ENCODE measurements around the gene RPS17.
A peak's percentile ranks its signal among the peaks of the same experiment; 100 is the strongest.

The RPS17 gene

DNA sequence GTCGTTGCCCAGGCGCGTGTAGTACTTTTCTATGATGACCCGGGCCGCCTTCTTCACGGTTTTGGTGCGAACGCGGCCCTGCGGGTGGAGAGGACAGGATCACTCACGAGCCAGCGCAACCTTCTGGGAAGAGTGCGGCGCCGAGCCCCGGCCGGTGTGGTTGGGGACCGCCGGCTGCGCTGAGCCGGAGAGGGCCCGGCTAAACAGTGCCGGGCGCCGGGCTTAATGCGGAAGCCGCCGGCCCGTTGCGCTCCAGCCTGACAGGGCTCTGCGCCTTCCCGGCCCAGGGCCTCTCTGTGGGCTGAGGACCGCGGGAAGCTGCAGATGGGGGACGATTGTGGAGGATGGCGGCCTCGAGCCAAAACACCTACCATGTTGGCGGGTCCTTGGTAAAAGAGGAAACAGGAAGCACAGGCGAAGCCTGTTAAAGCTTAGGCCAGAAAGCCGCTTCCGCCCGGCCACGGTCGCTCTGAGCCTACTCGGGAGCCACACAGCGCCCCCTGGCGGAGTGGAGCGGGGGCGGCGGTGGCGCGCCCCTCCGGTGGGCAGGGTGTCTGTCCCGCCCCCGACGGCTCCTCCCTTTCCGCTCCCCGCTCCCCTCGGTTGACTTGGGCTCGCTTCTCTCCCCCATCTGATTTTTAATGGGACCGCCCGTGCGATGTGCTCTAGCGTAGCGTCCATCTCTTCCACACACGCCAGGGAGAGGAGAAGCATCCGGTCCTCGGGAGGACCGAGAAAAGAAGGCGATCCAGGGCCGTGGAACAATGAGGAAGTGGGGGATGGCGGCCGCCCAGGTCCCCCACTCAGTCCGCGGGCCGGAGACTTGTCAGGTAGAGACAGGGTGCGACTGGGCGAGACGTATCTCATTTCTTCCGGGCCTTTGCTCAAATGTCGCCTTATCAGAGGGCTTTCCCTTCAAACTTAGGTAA is at the start of gene RPS17:
RPS17 (minus strand) TSS at position 403 of the 929 bp plus-strand sequence; CDS start at position 374, 29 bp downstream.
- DNase-seq (ENCODE audit: low spot score), result peak; percentile 94

DNA sequence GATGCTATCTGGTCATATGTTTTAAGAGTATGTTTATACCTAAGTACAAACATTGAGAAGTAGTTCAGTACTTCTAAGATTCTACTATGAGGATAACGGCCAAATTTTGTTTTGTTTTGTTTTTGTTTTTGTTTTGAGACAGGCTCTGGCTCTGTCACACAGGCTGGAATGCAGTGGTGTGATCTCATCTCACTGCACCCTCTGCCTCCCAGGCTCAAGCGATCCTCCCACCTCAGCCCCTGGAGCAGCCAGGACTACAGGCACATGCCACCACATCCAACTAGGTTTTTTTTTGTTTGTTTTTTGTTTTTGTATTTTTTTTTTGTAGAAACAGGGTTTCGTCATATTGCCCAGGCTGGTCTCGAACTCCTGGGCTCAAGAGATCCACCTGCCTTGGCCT is 47.5 kb upstream of the RPS17 start:
- DNase-seq (ENCODE audit: low spot score), result no peak

DNA sequence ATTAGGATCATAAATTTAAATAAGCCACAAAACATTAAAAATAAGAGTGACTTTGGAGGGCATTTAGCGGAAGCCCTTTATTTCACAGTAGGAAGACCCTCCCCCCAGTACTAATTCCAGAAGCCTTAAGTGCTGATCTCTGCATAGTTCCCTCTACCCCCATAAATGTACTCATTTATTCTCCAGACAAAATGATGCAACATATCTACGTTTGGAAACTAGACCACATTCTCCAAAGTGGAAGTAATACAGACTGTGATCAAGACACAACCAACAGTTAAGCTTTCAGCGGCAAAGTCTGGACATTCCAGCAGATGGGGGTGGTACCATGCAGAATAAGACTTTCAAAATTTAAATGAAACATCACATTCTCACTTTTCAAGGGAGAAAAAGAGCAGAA is 44.8 kb upstream of the RPS17 start:
- no peak for DNase-seq (ENCODE audit: low spot score)

DNA sequence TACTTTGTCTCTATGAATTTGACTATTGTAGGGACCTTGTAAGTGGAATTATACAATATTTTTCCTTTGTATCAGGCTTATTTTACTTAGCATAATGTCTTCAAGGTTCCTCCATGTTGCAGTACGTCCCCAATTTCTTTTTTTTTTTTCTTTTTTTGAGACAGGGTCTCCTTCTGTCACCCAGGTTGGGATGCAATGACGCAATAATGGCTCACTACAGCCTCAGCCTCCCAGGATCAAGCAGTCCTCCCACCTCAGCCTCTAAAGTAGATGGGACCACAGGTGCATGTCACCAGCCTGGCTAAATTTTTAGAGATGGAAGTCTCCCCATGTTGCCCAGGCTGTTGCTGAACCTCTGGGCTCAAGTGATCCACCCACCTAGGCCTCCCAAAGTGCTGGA is 40.5 kb upstream of the RPS17 start:
- no peak for DNase-seq (ENCODE audit: low spot score)

DNA sequence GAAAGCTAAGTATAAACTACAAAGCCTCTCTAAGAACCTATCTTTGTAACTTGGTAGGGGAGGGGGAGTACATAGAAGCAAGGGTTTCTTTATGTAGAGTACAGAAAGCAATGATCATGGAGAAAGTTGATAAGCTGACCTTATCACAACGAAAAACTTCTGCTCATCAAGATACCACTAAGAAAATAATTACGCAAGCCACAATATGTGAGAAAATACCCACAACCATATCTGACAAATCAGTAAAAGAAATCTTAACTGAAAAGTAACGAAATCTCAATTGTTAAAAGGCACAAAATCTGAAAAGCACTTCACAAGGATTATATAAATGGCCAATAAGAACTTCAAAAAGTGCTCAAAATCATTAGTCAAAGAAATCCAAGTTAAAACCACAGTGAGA is 35.1 kb upstream of the RPS17 start:
- no peak for DNase-seq (ENCODE audit: low spot score)

DNA sequence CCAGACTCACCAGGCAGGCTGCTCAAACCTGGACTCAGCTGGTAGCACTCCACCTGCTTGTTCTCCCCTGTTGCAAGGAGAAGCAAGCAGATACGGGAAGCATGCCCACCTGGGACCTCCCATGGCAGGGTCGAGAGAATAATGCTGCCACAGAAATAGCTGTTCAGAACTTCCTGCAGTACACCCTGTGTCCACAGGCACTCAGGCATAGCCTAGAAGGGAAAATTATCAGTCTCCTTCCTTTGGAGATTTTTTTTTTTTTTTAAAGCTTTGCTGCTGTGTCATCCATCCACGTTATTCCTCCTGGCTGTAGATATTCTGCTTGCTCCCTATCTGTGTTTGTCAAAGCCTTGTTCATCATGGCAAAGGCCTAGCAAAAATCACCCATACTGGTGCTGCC is 32.7 kb upstream of the RPS17 start:
- DNase-seq (ENCODE audit: low spot score), result no peak

DNA sequence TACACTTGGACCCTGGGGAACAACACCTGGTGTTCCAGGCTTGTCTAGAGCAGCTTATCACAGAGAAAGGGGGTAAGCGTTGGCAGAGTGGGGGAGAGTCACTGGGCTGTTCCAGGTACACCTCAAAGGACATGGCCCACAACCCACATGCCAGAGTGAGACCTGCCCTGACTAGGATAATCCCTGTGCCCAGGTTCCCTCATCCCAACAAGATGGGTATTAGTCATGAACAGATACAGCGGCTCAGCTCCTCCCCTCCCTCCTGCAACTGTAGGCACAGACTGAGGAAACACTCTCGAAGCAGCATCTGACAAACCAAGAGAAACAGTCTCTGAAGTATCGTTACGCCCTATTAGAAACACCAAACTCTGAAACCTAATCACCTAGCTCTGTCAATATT is 32.1 kb upstream of the RPS17 start:
- DNase-seq (ENCODE audit: low spot score), result peak; percentile 28

DNA sequence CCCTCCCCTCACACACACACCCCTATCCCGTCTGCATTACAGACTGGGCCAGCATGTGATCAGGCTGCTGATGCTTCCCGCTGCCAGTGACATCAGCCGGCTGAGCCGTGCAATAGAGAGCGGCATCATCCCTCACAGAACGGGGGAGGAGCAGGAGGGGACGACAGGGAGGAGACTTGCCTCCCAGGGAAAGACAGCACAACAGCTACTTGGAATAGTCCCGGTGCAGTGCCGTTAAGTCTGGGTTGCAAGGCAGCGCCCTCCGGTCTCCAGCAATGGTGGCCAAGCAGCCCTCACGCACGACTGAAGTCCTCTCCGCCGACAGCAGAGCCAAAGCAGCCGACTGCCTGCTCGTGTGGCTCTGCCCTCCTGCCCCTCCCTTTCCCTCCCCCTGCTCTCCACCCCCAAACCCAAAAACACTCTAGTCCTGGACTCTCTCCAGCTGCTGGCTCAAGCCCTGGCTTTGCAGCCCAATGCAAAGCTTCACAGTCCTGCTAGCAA is 31.5 kb upstream of the RPS17 start:
- DNase-seq (ENCODE audit: low spot score), result peak; percentile 88

DNA sequence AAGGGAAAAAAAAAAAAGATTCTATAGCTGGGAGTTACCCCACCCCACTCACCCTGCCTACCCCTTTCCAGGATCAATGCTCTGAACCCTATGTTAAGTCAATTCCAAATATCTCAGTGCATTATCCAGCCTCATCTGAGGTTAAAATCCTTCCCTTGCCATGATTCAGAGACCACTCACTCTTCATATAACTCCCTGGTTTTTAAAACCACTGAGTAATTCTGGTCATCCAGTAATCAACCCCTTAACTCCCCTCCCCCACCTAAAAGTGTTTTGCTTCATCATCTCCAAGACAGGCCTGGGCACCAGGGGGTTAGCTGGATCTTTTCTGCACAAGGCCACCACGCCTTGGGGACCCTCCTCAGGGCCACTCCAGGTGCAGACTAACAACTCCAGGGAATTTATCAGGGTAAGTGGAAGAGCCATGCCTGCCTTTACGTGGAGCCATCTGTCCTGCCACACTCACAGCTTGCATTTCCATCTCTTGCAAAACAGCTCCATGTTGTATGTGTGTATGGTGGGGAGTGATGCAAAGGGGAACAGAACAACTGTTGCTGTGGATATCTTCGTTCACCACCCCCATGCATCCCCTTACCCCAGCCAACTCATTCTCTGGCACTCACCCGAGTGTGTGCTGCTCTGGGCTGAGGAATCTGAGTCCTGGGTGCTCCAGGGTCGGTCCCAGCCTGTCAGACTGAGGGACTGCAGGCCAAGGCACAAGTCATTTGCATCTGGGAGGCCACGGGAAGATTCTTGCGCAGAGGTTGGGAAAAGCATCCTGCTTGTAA is 30.7 kb upstream of the RPS17 start:
- DNase-seq (ENCODE audit: low spot score), result no peak

DNA sequence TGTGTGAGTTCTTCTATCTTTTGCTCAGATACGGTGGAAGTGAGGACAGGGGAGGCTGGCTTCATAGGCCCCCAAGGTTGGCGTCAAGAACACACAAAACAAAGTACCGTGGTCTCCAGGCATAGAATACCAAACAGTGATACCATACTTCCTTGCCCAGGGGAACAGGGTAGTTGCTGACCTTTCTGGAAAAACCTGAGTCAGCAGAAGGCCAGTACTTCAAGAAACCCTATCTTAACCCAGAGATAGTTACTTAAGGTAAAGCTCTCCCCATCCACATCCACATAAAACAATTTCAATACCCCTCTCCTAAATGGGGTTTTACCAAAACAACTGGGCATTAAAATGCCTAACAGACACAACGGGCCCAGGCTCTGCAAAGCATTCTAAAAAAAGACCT is 29.6 kb upstream of the RPS17 start:
- no peak for DNase-seq (ENCODE audit: low spot score)

DNA sequence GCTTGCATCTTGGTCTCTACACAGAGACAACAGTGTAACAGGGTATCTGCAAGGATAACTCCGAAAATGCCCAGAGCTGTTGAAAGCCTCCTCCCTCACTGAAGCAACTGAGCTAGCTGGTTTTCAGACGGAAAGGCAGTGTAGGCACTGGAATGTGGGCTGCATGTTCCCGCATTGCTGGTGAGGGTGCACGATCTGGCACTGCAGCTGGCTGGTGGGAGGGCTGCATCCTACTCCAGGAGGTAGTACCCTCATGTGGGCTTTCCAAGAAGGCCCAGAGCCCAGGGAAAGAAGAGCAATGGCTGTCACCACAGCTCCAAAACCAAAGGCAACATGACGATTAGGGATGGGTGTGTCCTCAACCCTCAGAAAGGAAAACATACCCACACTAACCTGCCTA is 28.7 kb upstream of the RPS17 start:
- DNase-seq (ENCODE audit: low spot score), result no peak

DNA sequence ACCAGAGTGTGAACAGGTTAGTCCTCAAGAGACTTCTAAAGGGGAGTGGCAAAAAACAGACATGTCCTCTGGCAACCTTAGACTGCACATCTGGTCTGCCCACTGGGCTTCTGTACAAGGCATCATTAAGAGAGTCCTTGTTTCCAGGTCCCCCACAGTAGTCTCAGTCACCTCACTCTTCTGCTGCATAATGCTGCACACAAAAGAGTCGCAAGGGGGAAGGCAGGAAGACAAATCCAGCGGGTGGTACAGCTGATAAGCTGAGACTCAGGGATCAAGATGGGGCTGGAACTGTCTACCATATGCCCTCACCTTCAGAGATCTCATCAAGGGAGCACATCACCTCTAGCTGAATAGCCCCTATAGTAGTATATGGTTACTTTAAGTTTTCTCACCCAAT is 27.4 kb upstream of the RPS17 start:
- no peak for DNase-seq (ENCODE audit: low spot score)

DNA sequence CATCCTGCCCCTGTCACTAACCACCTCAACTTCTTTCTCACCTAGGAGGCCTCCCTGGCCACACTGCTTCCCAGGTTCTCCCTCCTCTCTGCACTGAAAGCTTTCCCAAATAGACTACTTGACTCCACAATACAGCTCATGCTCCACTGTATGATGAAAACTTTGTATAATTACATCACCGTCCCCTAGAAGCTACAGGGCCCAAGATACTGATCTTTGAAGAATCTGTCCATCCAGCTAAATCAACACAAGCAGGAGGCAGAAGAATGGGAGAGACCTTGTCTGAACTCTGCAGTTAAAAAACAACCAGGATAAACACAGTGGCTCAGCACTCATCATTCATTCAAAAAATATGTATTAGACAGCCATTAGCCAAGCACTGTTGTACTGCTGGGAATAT is 26.4 kb upstream of the RPS17 start:
- no peak for DNase-seq (ENCODE audit: low spot score)

DNA sequence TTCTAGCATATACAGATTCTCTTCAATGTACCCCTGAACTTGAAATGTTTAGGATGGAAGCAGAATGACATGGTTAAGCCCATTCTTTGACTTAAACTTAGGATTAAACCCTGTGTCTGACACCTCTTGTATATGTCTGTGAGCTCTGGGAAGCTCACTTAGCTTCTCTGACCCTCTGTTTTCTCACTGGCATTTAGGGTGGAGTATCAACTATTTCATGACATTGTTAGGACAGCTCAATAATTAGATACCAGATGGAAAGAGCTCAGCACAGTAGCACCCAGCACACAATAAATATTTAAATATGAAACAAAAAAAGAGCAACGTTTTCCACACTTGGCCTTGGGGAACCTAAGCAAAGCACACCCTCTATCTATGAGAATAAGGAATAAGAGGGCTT is 18.2 kb upstream of the RPS17 start:
- DNase-seq (ENCODE audit: low spot score), result no peak

DNA sequence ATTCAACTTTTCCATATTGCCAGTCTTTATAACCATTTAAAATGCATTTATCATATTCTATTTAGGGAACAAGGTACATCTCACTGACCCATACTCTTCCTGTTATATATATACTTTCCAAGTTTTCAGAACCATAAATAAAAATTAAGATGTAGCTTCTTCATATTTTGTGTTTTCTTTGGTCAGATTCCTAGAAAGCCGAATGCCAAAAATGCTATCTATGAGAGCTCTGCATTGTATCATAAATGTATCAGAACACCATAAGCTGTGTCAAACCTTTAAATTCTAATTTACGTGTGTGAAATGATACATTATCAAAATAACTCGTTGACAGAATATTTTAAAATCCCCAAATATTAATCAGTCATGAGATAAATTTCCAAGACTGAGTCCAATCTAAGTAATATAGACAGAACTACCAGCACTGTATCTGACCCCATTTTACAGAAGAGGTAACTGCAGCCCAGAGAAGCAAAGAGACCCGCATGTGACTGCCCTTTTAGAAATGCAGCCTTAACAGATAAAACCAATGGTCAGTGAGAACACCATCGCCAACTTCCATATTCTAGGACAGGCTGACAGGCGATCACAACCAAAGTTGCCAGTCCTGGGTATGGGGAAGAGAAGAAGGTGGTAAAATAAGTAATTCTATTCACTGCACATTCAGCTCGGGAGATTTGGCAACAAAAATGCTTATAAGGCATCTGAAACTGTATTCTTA is 16.2 kb upstream of the RPS17 start:
- no peak for DNase-seq (ENCODE audit: low spot score)

DNA sequence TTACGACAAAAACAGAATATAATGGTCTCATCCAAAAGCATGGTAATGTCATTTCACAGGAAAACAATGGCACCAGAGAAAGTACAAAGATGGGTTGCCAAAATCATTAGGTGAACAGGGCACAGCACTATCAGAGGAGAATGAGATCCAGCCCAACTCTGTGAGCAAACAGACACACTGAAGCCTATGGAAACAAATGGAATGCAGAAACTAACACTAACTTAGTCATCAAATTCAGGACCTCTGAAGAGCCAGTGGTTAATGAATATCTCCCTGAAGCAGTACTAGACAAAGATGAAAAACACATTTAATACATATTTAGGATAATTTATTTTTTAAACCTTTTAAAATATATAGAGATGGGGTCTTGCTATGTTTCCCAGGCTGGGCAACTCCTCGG is 14.6 kb upstream of the RPS17 start:
- no peak for DNase-seq (ENCODE audit: low spot score)

DNA sequence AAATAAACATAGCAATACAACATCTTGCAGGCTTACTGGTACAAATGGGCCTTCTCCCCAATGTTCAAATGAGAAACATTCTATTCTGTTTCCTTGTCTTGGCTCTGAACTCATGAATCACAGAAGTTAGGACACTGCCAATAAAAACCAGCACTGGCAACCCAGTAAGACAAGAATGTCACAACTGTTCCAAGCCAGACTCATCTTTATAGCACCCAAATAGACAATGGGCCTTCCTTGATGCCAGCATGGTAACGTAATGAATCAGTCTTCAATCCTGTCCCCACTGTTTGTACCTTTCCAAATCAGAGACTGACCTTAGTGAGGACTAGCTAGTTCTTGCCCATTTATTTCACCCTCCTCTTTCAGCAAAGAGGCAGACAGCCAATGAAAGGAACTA is 14.1 kb upstream of the RPS17 start:
- DNase-seq (ENCODE audit: low spot score), result peak; percentile 63

DNA sequence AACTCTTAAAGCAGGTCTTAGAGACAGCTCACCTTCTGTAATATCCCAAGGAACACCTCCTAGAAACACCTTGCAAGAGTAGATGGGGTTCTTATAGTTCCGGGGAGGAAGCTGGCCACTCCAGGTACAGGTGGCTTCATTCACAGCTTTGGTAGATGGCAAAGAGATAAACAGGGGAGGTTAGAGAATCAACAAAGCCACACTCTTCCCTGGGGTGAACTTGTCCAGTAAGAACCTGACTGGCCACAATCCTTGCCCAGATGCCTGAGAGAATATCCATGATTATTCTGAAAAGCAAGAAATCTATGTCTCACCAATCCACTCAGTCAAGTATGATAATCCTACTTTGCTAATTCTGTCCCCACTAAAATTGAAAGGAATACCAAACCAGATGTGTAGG is 13.6 kb upstream of the RPS17 start:
- no peak for DNase-seq (ENCODE audit: low spot score)

DNA sequence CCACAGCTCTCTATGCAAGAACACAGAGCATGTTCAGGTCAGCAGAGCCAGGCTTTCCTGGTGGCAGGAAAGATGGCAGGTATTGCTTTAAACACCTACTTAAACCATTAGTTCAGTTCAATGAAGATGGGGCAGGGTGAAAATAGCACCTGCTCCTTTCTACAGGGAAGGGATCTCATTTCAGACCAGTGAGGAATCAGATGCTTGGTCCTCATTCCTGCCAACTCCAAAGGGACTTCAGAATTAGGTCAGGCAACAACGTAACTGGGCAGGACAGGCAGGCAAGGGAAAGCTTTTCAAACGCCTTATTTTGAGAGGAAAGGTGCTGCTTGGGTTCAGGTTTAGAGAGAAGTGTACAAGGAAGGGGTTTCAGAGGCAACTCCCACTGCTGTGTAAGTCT is 12.6 kb upstream of the RPS17 start:
- DNase-seq (ENCODE audit: low spot score), result no peak

DNA sequence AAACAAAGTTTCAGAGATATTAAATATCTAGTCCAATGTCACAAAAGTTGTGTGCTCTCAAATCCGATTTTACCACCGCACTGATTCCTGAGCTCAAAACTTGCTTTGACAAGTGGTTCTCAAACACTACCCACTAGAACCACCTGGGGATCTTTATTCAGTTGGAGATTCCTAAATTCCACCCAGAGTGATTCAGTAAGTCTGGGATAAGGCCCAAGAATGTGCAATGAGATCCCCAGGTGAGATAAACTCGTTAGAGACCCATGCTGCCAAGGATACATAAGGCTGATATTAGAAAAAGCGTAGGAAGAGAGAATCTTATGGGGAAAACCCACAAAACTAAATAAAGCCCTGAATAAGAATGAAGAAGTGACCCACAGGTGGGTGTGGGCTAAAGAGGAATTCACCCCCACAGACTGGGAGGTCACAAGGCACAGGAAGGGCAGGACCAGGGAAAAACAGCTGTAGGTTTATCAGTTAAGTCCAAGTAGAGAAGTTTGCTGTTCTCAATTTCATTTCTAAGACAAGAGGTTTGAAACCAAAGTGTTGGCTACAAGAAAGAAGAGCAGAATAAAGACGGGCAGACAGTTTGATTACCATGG is 11.5 kb upstream of the RPS17 start:
- no peak for DNase-seq (ENCODE audit: low spot score)

DNA sequence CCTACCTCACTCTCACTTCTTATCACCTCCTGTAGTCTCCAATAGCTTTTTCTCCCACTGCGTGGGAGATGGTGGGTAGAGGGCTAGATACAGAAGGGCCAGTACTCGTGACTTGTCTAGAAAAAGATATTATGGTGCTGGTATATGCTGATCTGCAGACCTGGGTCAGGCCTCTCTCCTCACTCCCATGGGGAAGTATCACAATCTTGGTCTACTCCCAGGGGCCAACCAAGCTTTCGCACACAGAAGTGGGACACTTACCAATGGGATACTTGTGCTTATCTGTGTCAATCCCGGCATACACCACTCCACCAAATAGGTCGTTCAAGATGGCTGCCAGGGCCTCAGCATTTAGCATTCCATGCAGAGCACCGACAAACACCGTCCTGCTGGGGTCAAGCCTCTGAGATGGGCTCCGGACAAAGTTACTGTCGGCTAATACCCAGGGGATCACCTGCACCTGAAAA is 9.0 kb upstream of the RPS17 start:
- DNase-seq (ENCODE audit: low spot score), result no peak

DNA sequence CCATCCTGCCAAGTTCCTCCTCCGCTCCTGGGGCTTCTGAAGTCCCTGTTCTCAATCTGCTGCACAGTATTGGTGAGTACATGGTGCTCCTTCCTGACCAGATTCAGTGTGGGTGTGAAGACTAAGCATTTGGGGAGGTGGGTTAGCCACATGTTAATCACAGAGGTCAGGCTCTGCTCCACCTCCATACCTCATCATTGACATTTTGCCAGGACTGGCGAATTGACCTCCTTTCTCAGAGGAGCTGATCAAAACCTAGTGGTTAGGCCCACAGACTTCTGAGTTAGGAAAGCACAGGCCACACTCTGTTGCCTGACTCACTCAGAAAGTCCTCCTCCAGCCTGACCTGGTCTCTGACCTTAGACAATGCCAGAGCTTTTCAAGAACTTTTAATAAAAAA is 8.4 kb upstream of the RPS17 start:
- no peak for DNase-seq (ENCODE audit: low spot score)

Measured in pons (tissue), 1 donor.